Lower leg skin (tissue), 4 donors: ENCODE results near the gene KRT6B. TPM values are rescaled to one million over a fixed set of nuclear protein-coding genes. Genes with fewer than 3 reads are reported as not detected.

Experiments used
- DNase-seq, 2 donors: peaks; one replicate each; pipeline ENCODE4 v3.0.0-alpha.2; 2019; ENCODE audit warnings: low spot score in 2 of 2
- H3K4me3 ChIP-seq: fragments of 200-600 bp; sonication (generic); 2 replicates; pipeline ENCODE4 v1.5.1; 2017; ENCODE audit warnings: mild to moderate bottlenecking, low read depth; ENCODE audit not compliant: poor library complexity, severe bottlenecking
- POLR2A ChIP-seq, 2 donors: fragments of 450-650 bp; IDR thresholded peaks; one replicate each; pipeline ENCODE4 v1.6.1; 2016 to 2017; ENCODE audit warnings: antibody characterized with exemption in 2 of 2, mild to moderate bottlenecking in 1 of 2, moderate library complexity in 1 of 2
- WGBS, 2 donors: methylation state at CpG; one replicate each; pipeline ENCODE4 v1.1.5; 2018; 5-methylcytosine and 5-hydroxymethylcytosine counted together
- intact Hi-C: fragments of 100-400 bp; cut with DNase I; formaldehyde crosslinking; loops from one replicate; pipeline ENCODE4 v1.15.0; 2023; ENCODE audit warnings: low total_unique reads
- total RNA-seq, 4 donors: library from RNA; depleted of rRNA; stranded (reverse); fragments of >200 nt; gene quantifications; one replicate each; pipeline ENCODE4 v1.1.0, GENCODE V29; 2016
- TF ChIP-seq, protein P1 (sequence below), 3 donors: fragments of 450-650 bp; IDR thresholded peaks; one replicate each; pipeline ENCODE4 v1.5.1; 2016; ENCODE audit warnings: antibody characterized with exemption in 3 of 3, mild to moderate bottlenecking in 3 of 3, moderate library complexity in 2 of 3

The KRT6B gene
- total RNA-seq, 4 donors from 2014 or later, result 49.8 to 441 (median 157) TPM

GRCh38 chr12:52446367-52447045 is 5.4 kb downstream of the KRT6B start:
- 85 to 88% methylated on average over 6 of the region's 6 CpGs for WGBS, 2 donors
- no peak for TF ChIP-seq POLR2A (IDR thresholded peaks at IDR 0.05)
- TF ChIP-seq, protein P1, sequence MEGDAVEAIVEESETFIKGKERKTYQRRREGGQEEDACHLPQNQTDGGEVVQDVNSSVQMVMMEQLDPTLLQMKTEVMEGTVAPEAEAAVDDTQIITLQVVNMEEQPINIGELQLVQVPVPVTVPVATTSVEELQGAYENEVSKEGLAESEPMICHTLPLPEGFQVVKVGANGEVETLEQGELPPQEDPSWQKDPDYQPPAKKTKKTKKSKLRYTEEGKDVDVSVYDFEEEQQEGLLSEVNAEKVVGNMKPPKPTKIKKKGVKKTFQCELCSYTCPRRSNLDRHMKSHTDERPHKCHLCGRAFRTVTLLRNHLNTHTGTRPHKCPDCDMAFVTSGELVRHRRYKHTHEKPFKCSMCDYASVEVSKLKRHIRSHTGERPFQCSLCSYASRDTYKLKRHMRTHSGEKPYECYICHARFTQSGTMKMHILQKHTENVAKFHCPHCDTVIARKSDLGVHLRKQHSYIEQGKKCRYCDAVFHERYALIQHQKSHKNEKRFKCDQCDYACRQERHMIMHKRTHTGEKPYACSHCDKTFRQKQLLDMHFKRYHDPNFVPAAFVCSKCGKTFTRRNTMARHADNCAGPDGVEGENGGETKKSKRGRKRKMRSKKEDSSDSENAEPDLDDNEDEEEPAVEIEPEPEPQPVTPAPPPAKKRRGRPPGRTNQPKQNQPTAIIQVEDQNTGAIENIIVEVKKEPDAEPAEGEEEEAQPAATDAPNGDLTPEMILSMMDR (IDR thresholded peaks at IDR 0.05), result no peak
- intact Hi-C loops, result no loop called here
- H3K4me3 ChIP-seq, result no peak overlapping the region
- peak in 1 of 2 donors; percentile 26 for DNase-seq

DNA sequence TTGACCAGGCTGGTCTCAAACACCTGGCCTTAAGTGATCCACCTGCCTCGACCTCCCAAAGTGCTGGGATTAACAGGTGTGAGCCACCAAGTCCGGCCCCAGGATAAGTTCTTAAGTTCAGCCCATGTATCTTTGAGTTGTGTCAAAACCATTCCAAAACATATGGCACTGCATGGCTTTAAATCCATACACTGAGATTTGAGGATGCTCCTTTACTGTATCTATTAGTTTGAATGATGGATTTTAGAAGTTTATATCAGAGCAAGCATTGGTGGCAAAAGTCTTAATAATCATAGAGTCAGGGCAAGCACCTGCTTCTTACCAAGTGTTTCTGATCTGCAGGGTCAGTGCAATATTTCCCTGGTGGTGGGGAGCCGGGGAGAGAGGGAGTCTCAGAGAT is 6.1 kb downstream of the KRT6B start:
- peak in 1 of 2 donors; percentile 34 for DNase-seq
- intact Hi-C loops, result no loop called here
- 66 to 87% methylated on average over 3 of the region's 3 CpGs for WGBS, 2 donors
- TF ChIP-seq, protein P1 (IDR thresholded peaks at IDR 0.05), result no peak
- TF ChIP-seq POLR2A (IDR thresholded peaks at IDR 0.05), result no peak
- no peak overlapping the region for H3K4me3 ChIP-seq

GRCh38 chr12:52444647-52445595 is 7.0 kb downstream of the KRT6B start:
- peak in 1 of 2 donors; percentile 81 for DNase-seq
- no peak overlapping the region for H3K4me3 ChIP-seq
- no peak for TF ChIP-seq POLR2A (IDR thresholded peaks at IDR 0.05)
- TF ChIP-seq, protein P1 (IDR thresholded peaks at IDR 0.05), result no peak
- intact Hi-C loops, result no loop called here
- WGBS, 2 donors, result 72 to 79% methylated on average over 10 of the region's 10 CpGs

GRCh38 chr12:52443966-52444365 is 8.0 kb downstream of the KRT6B start:
- H3K4me3 ChIP-seq, result no peak overlapping the region
- DNase-seq, result no peak
- TF ChIP-seq, protein P1 (IDR thresholded peaks at IDR 0.05), result no peak
- no peak for TF ChIP-seq POLR2A (IDR thresholded peaks at IDR 0.05)
- 94 to 97% methylated on average over 3 of the region's 3 CpGs for WGBS, 2 donors
- intact Hi-C loops, result no loop called here

DNA sequence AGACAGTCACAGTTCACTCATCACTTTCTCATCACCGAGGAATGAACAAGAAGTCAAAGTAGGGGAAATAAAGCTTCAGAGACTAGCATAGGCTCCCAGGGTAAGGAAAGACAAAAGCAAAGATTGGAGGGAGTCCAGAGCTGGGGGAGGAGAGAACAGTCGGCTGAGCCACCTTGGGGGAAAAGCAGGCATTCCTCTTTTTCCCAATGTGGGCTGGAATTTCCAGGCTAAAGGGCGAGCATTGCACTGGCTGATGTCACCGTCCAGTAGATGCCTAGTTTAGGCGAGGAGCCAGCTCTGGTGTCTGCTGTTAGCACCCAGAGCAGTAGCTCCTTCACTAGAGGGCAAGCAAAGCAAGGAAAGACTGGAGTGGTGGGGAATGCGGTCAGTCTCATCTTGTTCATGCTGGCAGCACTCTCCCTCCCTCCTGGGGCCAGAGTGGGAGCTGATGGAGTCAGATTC is 9.3 kb downstream of the KRT6B start:
- H3K4me3 ChIP-seq, result no peak overlapping the region
- DNase-seq, result peak in 1 of 2 donors; percentile 54
- intact Hi-C loops, result no loop called here
- TF ChIP-seq POLR2A (IDR thresholded peaks at IDR 0.05), result no peak
- TF ChIP-seq, protein P1 (IDR thresholded peaks at IDR 0.05), result no peak
- 41 to 61% methylated on average over 6 of the region's 6 CpGs for WGBS, 2 donors
